NCI-H345 (cell line): Measurements from ENCODE around the gene UBAC2.

Experiments used
- DNase-seq: peaks from one replicate; lab custom pipeline; 2025; lab: John Stamatoyannopoulos, UW

UBAC2 gene

DNA sequence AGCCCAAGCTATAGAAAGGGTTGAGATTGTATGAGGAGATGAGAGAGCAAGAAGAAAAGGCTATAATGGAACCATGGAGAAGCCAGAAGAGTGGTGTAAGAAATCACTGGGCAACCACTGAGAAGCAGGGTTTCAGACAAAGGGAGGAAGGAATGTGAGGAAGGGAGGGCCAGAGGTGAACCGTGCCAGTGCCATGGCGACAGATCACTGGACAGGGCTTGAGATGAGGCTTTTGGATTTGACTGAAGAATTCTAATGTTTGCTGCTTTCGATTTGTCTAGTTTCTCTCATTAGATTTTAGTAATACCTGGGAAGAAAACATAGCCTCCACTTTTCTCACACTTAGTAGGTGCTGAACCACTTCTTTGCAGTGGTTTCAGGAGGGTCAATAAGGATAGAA is 112.8 kb downstream of the UBAC2 start:
- DNase-seq: no peak

DNA sequence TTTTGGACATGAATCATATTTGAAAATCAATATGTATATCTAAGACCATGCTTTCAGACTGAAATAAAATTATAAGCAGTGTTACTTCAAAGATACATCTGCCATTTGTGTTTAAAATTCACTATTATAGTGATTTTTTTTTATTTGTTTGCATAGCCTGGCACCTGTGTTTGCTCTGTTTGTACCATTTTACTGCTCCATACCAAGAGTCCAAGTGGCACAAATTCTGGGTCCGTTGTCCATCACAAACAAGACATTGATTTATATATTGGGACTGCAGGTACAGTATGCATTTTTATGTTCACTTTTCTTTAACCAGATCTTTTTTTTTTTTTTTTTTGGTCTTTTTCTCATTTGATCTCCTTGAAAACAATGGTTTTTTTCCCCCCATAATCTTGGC is 113.3 kb downstream of the UBAC2 start:
- no peak for DNase-seq

- no peak for DNase-seq
These were observed 114.1 kb downstream of the UBAC2 start for GRCh38 chr13:99314640-99315176.

GRCh38 chr13:99315186-99315585 is 114.5 kb downstream of the UBAC2 start:
- no peak for DNase-seq

DNA sequence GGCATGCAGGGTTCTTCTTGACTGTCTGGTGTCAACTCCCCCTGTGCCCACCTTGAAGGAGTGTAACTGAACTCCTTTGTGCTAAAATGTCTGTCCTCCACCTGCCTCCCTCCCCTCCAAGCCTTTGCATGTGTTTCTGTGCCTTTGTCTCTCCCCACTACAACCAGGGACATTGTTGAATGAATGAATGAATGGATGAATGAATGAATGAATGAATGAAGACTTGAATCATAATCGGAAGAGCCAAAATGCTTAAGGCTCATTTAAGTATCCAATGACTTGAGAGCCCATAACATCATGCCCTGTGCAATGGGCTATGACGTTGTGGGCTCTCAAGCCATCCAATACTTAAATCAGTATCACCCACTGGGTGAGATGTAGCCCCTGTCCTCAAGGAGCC is 115.6 kb downstream of the UBAC2 start:
- DNase-seq: no peak

GRCh38 chr13:99316657-99317256 is 116.1 kb downstream of the UBAC2 start:
- DNase-seq: peak; percentile 44

DNA sequence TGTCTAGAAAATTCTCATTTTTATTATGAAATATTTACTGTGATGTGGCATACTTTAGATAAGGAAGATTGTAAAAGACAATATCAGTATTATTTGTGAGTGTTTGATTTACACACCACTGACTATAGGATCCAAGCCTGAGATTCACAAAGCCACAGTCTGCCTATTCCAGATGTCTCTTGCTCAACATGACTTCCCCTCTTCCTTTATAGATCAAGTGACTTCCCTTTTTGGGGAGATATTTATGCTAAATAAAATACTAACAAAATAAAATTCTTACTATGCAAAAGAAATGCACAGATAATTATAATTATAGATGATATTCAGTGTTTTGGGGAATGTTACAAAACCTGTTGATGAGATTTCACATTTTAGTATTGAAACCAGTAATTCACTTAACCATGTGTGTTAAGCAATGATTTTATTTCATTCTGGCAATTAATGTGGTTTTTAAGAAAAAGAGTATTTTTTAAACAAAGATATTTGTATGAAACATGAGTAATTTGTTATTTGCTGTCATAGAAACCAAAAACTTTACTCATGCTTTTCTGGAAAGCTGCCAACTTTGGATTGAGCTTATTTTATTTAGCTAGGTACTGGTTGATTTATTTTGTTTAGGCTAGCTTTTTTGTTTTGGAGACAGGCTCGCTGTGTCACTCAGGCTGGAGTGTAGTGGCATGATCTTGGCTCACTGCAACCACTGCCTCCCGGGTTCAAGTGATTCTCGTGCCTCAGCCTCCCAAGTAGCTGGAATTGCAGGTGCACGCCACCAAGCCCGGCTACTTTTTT is 120.2 kb downstream of the UBAC2 start:
- DNase-seq: peak; percentile 7

DNA sequence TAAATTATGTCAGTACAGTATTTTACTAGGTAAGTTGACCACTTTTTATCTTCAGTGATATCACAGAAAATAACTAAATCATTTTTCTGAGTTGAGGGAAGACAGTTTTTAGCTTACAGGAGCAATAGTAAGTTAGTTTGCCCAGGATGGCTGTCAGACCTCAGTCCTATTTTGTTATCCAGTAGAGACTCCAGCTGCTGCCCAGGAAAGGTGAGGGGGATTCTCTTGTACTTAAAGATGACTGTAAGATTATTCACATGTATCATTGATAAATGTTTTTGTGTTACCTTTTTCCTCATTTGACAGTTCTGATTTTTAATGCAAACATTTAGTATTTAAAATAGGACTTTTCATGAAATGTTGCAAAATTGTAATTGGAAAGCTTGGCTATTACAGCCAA is 121.1 kb downstream of the UBAC2 start:
- no peak for DNase-seq

DNA sequence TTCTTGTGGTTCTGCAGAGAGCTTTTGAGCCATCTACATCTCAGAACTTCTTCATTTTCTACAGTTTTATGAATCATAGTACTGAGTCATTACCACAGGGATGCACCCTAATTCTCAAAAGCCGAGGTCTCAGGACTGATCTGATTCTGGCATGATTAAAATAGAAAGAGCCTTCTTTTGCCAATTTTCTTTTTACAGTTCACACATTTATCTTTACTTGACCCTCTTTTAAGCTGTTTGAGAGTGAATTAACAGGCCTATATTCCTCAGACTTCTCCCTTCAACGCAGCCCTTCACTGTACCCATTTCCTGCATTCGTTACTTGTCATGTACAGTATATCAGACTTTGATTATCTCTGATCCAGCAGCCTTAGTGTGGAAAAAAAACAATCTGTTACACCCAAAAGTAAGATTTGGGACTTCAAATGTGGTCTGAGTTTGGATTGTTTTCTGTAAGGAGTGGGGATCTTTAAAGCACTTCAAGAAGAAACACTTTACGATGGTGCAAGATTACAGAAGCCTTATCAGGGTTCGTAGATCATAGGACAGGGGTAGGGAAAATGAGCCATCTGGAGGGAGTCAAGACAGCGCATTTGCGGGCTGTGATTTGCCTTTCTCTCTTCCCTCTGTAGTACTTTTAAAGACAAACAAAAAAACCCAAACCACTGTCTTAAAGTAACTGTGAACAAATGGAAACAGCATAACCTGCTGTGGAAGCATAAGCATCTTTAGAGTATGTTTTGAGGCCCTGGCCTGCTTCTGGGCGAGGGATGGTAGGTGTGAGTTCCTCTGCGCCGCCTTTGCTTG is 121.8 kb downstream of the UBAC2 start:
- no peak for DNase-seq

DNA sequence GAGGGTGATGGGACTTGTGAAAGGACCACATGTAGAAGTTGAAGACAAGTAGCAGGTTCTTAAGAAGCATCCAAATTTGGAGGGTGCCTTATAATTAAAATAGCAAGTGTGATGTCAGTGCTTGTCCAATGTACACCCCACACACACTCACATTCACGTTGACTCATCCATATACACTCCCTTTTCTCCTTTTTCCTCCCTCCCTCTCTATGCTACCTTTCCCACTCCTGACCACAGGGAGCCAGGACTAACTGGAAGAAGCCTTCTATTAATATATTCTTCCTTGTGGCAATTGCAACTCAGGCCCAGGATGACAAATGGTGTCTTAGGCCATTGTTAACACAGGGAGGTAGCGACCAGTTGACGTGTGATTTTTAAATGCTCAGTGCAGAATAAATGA is 122.8 kb downstream of the UBAC2 start:
- DNase-seq: no peak

DNA sequence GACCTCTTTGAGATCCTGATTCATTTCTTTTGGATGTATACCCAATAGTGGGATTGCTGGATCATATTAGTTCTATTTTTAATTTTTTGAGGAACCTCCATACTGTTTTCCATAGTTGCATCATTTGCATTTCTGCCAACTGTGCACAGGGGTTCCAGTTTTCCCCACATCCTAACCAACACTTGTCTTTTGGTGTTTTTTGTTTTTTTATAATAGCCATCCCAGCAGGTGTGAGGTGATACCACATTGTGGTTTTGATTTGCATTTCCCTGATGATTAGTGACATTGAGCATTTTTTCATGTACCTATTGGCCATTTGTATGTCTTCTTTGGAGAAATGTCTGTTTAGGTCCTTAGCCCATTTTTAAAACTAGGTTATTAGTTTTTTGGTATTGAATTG is 125.4 kb downstream of the UBAC2 start:
- DNase-seq: no peak

DNA sequence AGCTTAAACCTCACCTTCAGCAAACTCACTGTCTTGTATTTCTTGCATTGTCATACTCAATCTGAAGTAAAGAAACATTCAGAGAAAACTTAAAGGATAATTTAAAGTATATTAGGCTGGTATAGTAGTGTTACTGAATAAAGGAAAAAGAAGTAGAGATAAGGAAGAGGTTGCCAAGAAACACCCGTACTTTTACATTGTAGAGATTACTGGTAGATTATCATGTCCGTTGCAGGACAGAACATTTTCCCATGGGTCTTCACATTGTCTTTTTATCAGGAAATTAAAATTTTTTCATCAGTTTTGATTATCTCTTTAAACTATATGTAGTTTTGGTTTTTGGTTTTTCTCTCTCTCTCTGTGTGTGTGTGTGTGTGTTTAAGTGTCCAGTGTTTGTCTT is 126.5 kb downstream of the UBAC2 start:
- DNase-seq: no peak

- no peak for DNase-seq
These were observed 127.1 kb downstream of the UBAC2 start for GRCh38 chr13:99327761-99328160.

GRCh38 chr13:99329477-99329876 is 128.8 kb downstream of the UBAC2 start:
- DNase-seq: no peak

- DNase-seq: no peak
These were observed 130.3 kb downstream of the UBAC2 start for GRCh38 chr13:99330942-99331341.

- no peak for DNase-seq
These were observed 131.2 kb downstream of the UBAC2 start for GRCh38 chr13:99331881-99332293.

GRCh38 chr13:99332456-99332855 is 131.8 kb downstream of the UBAC2 start:
- DNase-seq: no peak

GRCh38 chr13:99334221-99334620 is 133.6 kb downstream of the UBAC2 start:
- DNase-seq: no peak

DNA sequence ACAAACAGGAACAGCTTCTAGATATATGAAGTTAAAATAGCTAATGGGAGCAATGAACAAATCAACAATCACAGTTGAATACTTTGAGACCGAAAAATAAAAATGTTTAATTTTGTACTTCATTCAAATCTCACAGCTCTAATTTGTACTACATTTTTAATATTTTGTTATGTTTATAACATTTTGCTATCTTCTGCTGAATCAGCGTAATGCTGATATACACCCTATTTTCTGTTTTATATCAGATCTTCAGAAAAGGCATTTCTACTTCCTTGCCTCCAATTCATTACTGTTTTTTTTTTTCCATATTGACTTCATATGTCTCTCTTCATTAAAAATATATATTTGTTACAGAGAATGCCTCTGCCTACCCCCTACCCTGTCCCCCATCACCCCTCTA is 134.4 kb downstream of the UBAC2 start:
- no peak for DNase-seq

- DNase-seq: no peak
These were observed 134.9 kb downstream of the UBAC2 start for GRCh38 chr13:99335603-99336002.

GRCh38 chr13:99339230-99339721 is 138.6 kb downstream of the UBAC2 start:
- no peak for DNase-seq

DNA sequence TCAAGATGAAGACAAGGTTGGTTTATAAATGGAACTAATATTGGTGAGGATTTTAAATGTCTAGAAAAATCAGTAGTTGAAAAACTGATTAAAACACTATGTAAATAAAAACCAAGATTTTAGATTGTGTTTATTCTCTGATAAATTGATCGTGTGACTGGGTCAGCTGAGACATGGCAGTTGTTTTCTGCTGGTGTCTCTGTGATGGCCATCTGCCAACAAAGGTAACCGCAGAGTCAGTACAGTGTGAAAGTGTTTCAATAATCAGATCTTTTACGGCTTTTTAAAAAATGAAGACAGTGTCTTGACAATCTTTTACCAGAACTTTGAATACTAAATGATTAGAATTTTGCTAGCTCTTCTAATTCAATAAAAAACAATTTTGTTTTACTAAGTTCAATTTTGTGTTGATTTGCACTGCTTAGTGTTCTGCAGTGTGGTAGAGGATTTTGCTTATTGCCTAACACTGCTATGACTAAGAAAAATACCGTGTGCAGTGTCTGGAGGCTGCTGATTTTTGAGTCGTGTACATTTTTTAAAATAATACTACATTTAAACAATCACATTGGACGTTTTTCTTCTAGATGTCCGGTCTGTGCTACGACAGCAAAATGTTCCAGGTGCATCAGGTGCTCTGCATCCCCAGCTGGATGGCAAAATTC is 139.2 kb downstream of the UBAC2 start:
- no peak for DNase-seq
